ENCODE data around the gene PFAS.
A peak's percentile ranks its signal among the peaks of the same experiment; 100 is the strongest.

PFAS gene, protein sequence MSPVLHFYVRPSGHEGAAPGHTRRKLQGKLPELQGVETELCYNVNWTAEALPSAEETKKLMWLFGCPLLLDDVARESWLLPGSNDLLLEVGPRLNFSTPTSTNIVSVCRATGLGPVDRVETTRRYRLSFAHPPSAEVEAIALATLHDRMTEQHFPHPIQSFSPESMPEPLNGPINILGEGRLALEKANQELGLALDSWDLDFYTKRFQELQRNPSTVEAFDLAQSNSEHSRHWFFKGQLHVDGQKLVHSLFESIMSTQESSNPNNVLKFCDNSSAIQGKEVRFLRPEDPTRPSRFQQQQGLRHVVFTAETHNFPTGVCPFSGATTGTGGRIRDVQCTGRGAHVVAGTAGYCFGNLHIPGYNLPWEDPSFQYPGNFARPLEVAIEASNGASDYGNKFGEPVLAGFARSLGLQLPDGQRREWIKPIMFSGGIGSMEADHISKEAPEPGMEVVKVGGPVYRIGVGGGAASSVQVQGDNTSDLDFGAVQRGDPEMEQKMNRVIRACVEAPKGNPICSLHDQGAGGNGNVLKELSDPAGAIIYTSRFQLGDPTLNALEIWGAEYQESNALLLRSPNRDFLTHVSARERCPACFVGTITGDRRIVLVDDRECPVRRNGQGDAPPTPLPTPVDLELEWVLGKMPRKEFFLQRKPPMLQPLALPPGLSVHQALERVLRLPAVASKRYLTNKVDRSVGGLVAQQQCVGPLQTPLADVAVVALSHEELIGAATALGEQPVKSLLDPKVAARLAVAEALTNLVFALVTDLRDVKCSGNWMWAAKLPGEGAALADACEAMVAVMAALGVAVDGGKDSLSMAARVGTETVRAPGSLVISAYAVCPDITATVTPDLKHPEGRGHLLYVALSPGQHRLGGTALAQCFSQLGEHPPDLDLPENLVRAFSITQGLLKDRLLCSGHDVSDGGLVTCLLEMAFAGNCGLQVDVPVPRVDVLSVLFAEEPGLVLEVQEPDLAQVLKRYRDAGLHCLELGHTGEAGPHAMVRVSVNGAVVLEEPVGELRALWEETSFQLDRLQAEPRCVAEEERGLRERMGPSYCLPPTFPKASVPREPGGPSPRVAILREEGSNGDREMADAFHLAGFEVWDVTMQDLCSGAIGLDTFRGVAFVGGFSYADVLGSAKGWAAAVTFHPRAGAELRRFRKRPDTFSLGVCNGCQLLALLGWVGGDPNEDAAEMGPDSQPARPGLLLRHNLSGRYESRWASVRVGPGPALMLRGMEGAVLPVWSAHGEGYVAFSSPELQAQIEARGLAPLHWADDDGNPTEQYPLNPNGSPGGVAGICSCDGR (N-terminal part only)

DNA sequence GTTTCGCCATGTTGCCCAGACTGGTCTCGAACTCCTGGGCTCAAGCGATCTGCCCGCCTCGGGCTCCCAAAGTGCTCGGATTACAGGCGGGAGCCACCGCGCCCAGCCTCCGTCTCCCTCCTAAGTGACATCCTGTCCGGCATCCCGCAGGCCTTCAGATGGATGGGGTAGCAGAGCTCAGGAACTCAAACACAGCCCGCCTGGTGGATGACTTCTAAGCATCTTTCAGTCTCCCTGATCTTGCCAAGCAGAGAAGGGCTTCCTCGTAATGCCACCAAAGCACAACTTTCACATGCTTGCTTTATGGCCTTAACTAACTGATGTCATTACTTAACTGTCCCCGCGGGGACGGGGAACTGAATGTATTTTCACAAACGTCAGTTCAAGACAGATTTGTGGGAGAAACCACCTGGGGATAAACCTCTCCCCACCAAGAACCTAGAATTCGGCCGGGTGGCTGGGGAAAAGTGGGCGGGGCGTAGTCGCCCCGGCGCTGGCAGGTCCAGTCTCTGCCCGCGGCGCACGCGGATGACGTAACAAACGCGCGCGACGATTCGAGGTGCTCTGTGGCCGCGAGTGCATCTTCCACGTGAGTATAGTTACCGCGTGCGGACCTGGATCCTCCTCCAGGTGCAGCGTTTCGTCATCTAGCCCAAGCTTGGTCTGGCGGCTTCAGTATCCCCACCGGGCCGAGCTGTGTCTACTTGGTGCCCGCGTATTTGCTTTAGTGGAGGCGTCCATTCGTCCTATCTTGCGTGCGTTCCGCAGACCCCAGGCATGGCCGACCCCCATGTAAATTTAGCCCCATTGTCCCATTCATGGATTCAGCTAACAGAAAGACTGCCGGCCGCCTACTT lies at the start of gene PFAS:
Gene PFAS, plus strand, starts transcription at position 539 of the 857 bp plus-strand sequence. CDS start 4,649 bp downstream, outside the sequence.
- TF ChIP-seq, protein P1, sequence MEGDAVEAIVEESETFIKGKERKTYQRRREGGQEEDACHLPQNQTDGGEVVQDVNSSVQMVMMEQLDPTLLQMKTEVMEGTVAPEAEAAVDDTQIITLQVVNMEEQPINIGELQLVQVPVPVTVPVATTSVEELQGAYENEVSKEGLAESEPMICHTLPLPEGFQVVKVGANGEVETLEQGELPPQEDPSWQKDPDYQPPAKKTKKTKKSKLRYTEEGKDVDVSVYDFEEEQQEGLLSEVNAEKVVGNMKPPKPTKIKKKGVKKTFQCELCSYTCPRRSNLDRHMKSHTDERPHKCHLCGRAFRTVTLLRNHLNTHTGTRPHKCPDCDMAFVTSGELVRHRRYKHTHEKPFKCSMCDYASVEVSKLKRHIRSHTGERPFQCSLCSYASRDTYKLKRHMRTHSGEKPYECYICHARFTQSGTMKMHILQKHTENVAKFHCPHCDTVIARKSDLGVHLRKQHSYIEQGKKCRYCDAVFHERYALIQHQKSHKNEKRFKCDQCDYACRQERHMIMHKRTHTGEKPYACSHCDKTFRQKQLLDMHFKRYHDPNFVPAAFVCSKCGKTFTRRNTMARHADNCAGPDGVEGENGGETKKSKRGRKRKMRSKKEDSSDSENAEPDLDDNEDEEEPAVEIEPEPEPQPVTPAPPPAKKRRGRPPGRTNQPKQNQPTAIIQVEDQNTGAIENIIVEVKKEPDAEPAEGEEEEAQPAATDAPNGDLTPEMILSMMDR (IDR thresholded peaks at IDR 0.05; ENCODE audit: insufficient read depth, low read length, missing control alignments), result no peak
- CTCF ChIA-PET, result interaction anchor here (1.0 to 2.1 kb wide), 3 partner anchors 26 to 130 kb away, joined by 4 to 9 read pairs (median 7); partner anchors contain the start of gene ALOXE3
- DNase-seq (ENCODE audit: low read depth, low spot score), result peak; percentile 45
- H3K4me3 ChIP-seq (ENCODE audit: low read depth, low read length), result peak within 1 kb of the TSS; percentile 99
- POLR2A ChIA-PET, result interaction anchor here (1.1 to 1.6 kb wide), 4 partner anchors 28 to 60 kb away, joined by 3 to 8 read pairs (median 4); partner anchors contain the start of genes BORCS6 and SLC25A35

DNA sequence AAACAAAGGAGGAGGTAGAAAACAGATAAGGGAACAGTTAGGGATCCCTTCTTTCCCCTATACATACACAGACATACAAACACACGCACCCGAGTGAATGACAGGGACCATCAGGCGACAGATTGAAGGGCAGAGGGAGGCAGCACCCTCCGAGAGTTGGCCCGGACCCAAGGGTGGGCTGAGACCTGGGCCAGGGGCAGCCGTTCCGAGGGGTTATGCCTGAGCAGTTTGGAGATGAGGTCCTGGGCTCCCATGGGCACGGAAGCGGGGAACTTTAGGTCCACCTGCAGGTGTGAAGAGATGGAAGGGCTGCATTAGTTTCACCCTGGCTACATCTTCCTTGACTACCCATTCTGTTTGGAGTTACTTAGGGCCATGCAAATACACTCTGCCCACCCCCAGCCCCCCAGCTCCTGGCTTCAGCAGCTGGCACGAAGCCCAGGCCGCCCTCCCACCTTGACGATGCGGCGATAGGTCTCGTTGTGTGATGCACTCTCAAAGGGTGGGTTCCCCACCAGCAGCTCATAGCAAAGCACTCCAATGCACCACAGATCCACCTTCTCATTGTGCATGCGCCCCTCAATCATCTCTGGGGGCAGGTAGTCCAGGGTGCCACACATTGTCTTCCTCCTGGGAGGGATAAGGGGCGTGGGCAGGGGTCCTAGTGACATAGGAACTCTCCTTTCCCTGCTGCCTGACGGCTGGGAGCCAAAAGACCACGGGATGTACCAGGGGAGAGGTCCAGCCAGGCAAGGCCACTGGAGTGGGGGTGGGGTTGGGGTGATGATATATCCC lies 44.1 kb upstream of the PFAS start:
- H3K4me3 ChIP-seq (ENCODE audit: low read depth, low read length), result no peak overlapping the region
- TF ChIP-seq, protein P1 (IDR thresholded peaks at IDR 0.05; ENCODE audit: insufficient read depth, low read length, missing control alignments), result no peak
- POLR2A ChIA-PET, result no interaction called here
- no peak for DNase-seq (ENCODE audit: low read depth, low spot score)
- CTCF ChIA-PET, result interaction anchor here (1.9 kb wide), 1 partner anchor 85 kb away, joined by 6 read pairs; no protein-coding TSS in a partner anchor

DNA sequence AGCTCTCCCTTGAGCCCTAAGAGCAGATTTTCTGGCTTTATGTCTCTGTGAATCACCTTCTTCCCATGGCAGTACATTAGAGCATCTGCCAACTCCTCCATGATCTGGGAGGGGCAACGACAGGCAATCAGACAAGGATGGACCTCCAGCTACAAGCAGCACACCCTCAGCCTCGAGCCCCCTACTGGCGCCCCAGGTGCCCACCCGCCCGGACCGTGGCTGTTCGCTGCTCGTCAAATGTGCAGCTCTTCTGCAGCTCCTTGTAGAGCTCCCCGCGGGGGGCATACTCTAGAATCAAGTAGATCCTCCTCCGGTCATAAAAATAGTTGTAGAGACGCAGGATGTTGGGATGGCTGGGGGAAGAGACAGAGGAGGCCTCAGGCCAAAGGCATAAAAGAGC lies 42.6 kb upstream of the PFAS start:
- H3K4me3 ChIP-seq (ENCODE audit: low read depth, low read length), result no peak overlapping the region
- TF ChIP-seq, protein P1 (IDR thresholded peaks at IDR 0.05; ENCODE audit: insufficient read depth, low read length, missing control alignments), result no peak
- ChIA-PET CTCF (interaction anchor here (1.0 to 2.1 kb wide), 3 partner anchors 12 to 86 kb away, joined by 3 to 6 read pairs (median 5); no protein-coding TSS in a partner anchor), POLR2A (no interaction called here)
- no peak for DNase-seq (ENCODE audit: low read depth, low spot score)

DNA sequence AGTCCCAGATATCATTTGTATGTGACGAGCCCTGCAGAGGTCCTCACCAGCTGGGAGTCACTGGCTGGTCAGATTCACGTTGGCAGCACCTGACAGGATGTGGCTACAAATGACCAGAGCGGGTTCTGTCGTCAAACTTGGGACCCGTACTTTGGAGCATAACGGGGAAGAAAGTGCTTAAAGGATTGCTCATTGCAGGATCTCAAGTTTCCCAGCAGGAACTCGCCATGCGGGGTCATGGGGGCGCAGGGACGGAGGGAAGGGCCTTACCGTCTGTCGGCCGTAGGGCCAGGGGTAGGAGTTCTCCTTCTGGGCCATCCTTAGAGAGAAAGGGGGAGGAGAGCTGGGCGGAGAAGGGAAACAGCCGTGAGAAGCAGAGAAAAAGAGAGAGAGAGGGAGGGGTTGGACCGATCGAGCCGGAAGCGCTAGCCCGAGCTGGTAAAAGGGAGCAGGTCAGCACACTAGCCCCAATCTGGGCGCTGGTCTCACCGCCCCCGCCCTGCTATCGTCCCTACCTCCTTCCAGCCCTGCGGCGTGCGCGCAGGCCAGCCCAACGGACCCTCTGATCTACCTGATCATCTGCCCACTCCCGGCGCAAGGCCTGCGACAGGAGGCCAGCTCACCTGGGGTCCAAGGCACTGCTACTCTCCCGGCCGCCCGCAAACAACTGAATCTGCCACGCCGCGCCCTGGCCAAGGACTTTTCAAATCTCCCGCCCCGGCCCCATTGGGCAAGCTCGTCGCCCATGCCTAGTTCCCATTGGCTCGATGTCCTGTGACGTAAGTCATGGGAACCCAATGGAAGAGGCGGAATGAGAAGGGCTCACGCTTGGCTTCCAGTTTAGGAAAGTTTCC lies 39.0 kb upstream of the PFAS start, which contains the start of gene AURKB:
Gene AURKB, minus strand, starts transcription at position 669 of the 854 bp plus-strand sequence. Its CDS starts 351 bp downstream, at position 318.
- CTCF ChIA-PET, result interaction anchor here (0.6 to 2.0 kb wide), 7 partner anchors 9 to 691 kb away, joined by 3 to 8 read pairs (median 4); no protein-coding TSS in a partner anchor
- TF ChIP-seq, protein P1 (IDR thresholded peaks at IDR 0.05; ENCODE audit: insufficient read depth, low read length, missing control alignments), result no peak
- peak; percentile 72 for DNase-seq (ENCODE audit: low read depth, low spot score)
- POLR2A ChIA-PET, result interaction anchor here (0.7 to 1.5 kb wide), 7 partner anchors 13 to 78 kb away, joined by 3 to 9 read pairs (median 3); partner anchors contain the start of gene BORCS6
- H3K4me3 ChIP-seq (ENCODE audit: low read depth, low read length), result peak within 1 kb of the TSS; percentile 89

All from AG04449 (cell line).